Measurements from ENCODE around the gene CTNNA3. TPM values are rescaled to one million over a fixed set of nuclear protein-coding genes. Genes with fewer than 3 reads are reported as not detected.

Gene CTNNA3
- total RNA-seq, 1 donor from 2014 or later, result 0.32 TPM

- intact Hi-C loops (cut with micrococcal nuclease), result no loop called here
Observed at GRCh38 chr10:66684581-66684980, 1011.4 kb downstream of the CTNNA3 start.

- intact Hi-C loops (cut with micrococcal nuclease), result no loop called here
Observed at GRCh38 chr10:66680886-66681285, 1015.1 kb downstream of the CTNNA3 start.

- intact Hi-C loops (cut with micrococcal nuclease), result no loop called here
Observed at GRCh38 chr10:66678521-66678920, 1017.5 kb downstream of the CTNNA3 start.

GRCh38 chr10:66673071-66673470 is 1022.9 kb downstream of the CTNNA3 start:
- intact Hi-C loops (cut with micrococcal nuclease), result no loop called here

GRCh38 chr10:66671562-66671961 is 1024.4 kb downstream of the CTNNA3 start:
- intact Hi-C loops (cut with micrococcal nuclease), result no loop called here

GRCh38 chr10:66671064-66671463 is 1024.9 kb downstream of the CTNNA3 start:
- intact Hi-C loops (cut with micrococcal nuclease), result no loop called here

- intact Hi-C loops (cut with micrococcal nuclease), result no loop called here
Observed at GRCh38 chr10:66656499-66656898, 1039.5 kb downstream of the CTNNA3 start.

- intact Hi-C loops (cut with micrococcal nuclease), result no loop called here
Observed at GRCh38 chr10:66654861-66655260, 1041.1 kb downstream of the CTNNA3 start.

- intact Hi-C loops (cut with micrococcal nuclease), result no loop called here
Observed at GRCh38 chr10:66651308-66652082, 1044.5 kb downstream of the CTNNA3 start.

GRCh38 chr10:66649626-66650025 is 1046.4 kb downstream of the CTNNA3 start:
- intact Hi-C loops (cut with micrococcal nuclease), result no loop called here

- intact Hi-C loops (cut with micrococcal nuclease), result no loop called here
Observed at GRCh38 chr10:66642217-66642616, 1053.8 kb downstream of the CTNNA3 start.

GRCh38 chr10:66639371-66639770 is 1056.6 kb downstream of the CTNNA3 start:
- intact Hi-C loops (cut with micrococcal nuclease), result no loop called here

- intact Hi-C loops (cut with micrococcal nuclease), result no loop called here
Observed at GRCh38 chr10:66637273-66638036, 1058.5 kb downstream of the CTNNA3 start.

GRCh38 chr10:66629996-66630395 is 1066.0 kb downstream of the CTNNA3 start:
- intact Hi-C loops (cut with micrococcal nuclease), result no loop called here

- intact Hi-C loops (cut with micrococcal nuclease), result no loop called here
Observed at GRCh38 chr10:66627156-66627555, 1068.8 kb downstream of the CTNNA3 start.

- intact Hi-C loops (cut with micrococcal nuclease), result no loop called here
Observed at GRCh38 chr10:66625709-66626590, 1070.0 kb downstream of the CTNNA3 start.

GRCh38 chr10:66622050-66622449 is 1073.9 kb downstream of the CTNNA3 start:
- intact Hi-C loops (cut with micrococcal nuclease), result no loop called here

- intact Hi-C loops (cut with micrococcal nuclease), result no loop called here
Observed at GRCh38 chr10:66604195-66604594, 1091.8 kb downstream of the CTNNA3 start.

- intact Hi-C loops (cut with micrococcal nuclease), result no loop called here
Observed at GRCh38 chr10:66591865-66592264, 1104.1 kb downstream of the CTNNA3 start.

GRCh38 chr10:66587680-66588050 is 1108.3 kb downstream of the CTNNA3 start:
- intact Hi-C loops (cut with micrococcal nuclease), result no loop called here

GRCh38 chr10:66586897-66587679 is 1108.9 kb downstream of the CTNNA3 start:
- intact Hi-C loops (cut with micrococcal nuclease), result no loop called here
